K562 treated with DMSO at 1 percent for 24 hours (cell line): Measurements from ENCODE around the gene GPD1L. TPM values are rescaled to one million over a fixed set of nuclear protein-coding genes. Genes with fewer than 3 reads are reported as not detected.

Source experiments
- total RNA-seq: library from RNA; unstranded; fragments of 300-600 nt; gene quantifications from 2 replicates; pipeline ENCODE4 v1.2.3, GENCODE V29; 2022; ENCODE audit warnings: low read depth; ENCODE audit not compliant: insufficient read depth

The GPD1L gene
- 8.7 and 12.5 TPM in 2 replicates for total RNA-seq

DNA sequence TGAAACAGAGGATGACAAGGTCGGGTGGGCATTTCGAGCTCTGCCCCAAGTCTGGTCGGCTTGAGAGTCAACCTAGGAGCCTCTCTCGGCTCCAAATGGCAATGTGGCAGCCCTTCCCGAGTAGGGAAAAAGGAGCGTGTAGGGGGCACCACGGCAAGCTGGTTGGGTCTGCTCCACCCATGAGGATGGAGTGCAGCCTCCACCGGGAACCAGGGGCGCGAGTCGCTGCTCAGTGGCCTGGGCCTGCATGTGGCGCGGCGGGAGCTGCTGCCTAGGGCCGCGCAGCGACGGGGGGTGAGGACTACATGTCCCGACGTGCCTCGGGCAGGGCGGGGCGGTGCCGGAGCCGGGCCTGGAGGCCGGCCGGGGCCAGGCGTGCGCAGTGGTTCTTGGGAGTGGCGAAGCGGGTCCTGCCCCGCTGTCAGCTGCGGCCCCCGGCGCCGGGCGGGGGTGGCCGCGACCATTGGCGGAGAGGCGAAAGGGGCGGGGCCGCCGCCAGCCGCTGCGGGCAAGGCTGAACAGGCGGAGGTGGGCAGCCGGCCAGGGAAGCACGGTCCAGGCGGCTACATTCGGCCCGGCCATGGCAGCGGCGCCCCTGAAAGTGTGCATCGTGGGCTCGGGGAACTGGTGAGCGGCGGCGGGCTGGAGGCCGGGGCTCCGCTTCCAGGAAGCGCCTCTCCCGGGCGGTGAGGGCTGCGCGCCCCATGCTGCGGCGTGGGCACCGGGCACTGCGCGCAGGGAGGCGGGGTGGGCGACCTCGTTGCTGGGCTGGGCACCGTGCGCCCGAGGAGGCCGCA, at the start of gene GPD1L:
GPD1L (plus strand) TSS at position 489 of the 797 bp plus-strand sequence; CDS start at position 581, 92 bp downstream.

Other genes with a start within 250 kb of the GPD1L start
- gene OSBPL10, start 125.4 kb upstream of the GPD1L start, total RNA-seq = 0.61 and 0.92 TPM in 2 replicates
- gene ZNF860, start 124.9 kb upstream of the GPD1L start, total RNA-seq = not detected in 2 replicates
- not detected in 2 replicates for gene CMTM8, start 132.1 kb downstream of the GPD1L start, total RNA-seq